NCI-H1092 (cell line): ENCODE measurements around the gene HERC4.
A peak's percentile ranks its signal among the peaks of the same experiment; 100 is the strongest.

ENCODE experiments used
- DNase-seq: peaks from one replicate; lab custom pipeline; 2025; lab: John Stamatoyannopoulos, UW

The HERC4 gene, protein sequence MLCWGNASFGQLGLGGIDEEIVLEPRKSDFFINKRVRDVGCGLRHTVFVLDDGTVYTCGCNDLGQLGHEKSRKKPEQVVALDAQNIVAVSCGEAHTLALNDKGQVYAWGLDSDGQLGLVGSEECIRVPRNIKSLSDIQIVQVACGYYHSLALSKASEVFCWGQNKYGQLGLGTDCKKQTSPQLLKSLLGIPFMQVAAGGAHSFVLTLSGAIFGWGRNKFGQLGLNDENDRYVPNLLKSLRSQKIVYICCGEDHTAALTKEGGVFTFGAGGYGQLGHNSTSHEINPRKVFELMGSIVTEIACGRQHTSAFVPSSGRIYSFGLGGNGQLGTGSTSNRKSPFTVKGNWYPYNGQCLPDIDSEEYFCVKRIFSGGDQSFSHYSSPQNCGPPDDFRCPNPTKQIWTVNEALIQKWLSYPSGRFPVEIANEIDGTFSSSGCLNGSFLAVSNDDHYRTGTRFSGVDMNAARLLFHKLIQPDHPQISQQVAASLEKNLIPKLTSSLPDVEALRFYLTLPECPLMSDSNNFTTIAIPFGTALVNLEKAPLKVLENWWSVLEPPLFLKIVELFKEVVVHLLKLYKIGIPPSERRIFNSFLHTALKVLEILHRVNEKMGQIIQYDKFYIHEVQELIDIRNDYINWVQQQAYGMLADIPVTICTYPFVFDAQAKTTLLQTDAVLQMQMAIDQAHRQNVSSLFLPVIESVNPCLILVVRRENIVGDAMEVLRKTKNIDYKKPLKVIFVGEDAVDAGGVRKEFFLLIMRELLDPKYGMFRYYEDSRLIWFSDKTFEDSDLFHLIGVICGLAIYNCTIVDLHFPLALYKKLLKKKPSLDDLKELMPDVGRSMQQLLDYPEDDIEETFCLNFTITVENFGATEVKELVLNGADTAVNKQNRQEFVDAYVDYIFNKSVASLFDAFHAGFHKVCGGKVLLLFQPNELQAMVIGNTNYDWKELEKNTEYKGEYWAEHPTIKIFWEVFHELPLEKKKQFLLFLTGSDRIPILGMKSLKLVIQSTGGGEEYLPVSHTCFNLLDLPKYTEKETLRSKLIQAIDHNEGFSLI

DNA sequence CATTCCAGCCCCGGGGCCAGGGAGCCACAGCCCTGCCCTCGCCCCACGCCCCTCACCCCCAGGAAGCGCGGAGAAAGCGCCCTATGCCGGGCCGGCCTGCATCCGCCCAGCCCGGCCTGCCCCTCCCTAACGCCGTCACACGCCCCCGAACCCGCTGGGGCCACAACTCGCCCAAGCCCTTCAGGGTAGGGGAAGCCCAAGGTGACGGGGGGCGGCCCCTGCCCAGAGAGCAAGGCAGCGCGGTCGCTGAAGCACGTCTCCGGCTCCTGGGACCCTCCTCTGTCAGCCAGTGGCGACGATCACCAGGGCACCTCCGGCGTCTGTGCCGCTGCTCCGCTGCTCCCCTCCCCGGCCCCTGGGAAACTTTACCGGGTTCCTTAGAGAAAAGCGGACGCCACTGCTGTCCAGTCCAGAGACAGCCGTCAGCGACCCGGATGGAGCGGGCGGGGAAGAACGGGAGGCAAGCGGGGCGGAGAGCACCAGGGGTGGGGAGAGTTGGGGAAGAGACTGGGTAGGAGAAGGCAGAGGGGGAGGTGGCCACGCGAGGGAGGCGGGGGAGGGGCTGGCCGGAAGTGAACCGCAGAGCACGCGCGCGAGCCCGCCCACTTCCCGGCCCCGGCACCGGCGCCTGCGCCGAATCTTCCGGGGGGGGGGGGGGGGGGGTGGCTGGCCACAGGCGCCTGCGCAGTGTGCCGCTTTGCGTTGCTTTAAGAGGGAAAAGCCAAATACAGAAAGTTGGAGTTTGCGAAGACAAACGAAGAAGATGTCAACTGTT, at the start of gene HERC4:
Gene HERC4, minus strand, starts transcription at position 509 of the 775 bp plus-strand sequence. CDS start 2,175 bp downstream, outside the sequence.
- DNase-seq = peak; percentile 81

DNA sequence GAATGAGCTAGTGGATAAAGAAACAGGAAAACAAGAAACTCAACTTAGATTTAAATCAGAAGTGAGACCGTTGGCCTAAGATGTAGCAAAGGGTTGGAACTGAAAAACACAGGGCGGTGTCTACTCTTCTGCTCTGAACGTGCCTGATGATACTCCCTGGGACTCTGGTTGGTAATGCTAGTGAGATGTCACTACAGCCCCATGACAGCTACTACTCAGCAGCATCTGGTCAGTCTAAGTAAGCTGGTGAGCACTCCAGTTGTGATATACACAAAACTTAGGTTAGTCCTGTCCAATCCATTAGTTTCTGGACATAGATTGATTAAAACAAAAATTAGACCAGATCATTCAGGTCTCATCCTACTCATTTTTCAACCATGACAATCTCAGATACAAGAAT, 49.6 kb upstream of the HERC4 start:
- DNase-seq = no peak

DNA sequence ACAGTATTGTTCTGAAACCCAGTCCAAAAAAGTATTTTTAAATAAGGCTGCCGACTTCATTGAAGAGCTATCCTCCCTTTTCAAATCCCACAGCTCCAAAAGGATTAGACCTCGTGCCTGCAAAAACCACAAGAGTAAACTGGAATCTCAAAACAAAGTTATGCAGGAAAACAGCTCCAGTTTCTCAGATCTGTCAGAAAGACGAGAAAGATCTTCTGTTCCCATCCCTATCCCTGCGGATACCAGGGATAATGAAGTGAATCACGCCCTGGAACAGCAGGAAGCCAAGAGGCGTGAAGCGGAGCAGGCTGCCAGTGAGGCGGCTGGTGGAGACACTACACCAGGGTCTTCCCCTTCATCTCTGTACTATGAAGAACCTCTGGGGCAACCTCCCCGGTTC, 46.8 kb upstream of the HERC4 start:
- no peak for DNase-seq

DNA sequence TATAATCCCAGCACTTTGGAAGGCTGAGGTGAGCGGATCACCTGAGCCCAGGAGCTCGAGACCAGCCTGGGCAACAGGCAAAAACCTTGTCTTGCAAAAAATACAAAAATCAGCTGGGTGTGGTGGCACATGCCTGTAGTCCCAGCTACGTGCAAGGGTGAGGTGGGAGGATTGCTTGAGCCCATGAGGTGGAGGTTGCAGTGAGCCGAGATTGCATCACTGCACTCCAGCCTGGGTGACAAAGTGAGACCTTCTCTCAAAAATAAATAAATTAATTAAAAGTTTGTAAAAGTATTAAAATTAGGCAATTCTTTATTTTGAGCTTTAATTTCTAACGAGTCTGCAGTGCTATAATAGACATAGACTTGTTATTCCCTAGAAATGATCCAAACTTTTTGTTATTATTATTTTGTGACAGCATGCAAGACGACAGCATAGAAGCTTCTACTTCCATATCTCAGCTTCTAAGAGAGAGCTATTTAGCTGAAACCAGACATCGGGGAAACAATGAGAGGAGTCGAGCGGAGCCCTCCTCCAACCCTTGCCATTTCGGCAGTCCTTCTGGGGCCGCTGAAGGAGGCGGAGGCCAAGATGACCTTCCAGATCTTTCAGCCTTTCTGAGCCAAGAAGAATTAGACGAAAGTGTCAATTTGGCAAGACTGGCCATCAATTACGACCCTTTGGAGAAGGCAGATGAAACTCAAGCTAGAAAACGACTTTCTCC, 46.1 kb upstream of the HERC4 start:
- DNase-seq = no peak

DNA sequence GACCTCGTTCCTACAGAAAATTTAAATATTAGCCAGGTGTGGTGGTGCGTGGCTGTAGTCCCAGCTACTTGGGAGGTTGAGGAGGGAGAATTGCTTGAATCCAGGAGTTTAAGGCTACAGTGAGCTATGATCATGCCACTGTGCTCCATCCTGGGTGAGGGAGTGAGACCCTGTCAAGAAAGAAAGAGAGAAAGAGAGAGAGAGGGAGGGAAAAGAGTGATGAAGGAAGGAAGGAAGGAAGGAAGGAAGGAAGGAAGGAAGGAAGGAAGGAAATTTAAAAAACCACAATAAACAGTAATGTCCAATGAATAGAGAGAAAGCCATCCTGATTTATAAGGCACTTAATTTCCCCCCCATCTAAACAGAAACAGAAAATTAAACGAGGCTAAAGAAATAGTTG, 43.6 kb upstream of the HERC4 start:
- no peak for DNase-seq

DNA sequence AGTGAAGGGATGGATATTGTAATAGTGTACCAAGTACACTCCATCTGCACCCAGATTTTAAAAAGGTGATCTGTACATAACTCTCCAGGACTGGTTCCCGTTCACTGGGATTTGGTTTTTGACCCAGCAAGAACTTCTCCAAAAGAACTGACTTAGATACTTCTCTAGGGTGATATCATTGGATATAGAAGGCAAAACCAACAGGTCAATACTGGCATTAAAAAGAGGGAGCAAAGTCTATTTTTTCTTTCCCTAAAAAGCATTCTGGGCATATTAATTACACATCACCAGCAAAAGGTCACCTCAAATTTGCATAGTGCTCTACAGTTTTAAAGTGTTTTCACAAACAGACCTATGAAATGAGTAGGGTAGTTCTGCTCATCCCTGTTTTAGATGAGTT, 37.8 kb upstream of the HERC4 start:
- DNase-seq = no peak

DNA sequence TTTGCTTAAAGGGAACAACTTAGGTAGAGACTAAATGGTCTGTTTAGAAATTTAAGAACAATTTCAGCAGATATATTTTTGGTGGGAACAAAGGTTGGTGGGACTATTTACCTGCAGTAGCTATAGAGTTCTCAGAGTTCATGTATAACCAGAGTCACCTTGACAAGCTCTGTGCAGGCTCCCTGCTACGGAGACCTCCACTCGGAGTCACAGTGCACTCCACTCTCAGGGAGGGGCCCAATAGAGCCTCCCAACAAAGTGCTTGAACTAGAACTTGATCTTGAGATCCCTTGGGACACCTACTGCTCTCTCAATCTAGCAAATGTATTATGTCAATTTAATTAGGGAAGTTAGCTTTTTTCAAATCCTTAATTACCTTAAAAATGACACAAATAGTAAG, 36.5 kb upstream of the HERC4 start:
- no peak for DNase-seq

DNA sequence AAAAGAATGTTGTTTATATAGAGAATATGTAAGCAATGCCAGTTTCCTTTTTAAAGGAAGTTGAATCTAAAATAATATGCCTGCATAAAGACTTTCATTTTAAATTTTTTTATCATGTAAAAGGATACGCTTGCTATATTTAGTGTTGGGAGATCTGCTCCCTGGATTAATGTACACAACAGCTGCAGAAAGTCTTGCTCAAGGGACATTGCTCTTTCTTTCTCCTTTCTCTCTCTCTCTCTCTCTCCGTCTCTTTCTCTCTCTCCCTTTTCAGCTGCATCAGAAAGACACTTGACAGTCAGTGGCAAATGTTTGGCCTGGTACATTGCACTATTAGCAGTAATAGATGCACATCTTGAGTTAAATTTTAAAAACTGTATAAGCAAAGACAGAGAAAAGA, 34.9 kb upstream of the HERC4 start:
- no peak for DNase-seq

DNA sequence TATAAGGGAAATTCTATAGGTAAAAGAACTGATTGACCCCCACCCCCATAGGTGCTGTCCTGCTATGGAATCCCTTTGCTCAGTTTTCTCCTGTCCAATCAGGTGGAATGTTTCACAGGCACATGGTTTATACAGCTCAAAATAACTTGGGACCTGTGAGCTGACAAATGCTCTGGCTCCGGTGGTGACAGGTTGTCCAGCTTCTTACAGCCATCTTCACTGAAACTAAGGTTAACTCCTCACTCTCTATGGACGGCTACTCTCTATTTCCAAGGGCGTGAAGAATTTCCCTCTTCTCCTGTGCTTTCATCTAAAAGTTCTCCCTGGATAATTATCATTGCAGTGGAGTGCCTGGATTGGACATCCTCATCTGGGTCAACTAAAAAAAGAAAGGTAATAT, 34.2 kb upstream of the HERC4 start, which contains the start of gene MYPN:
Gene MYPN, plus strand, starts transcription at position 158 of the 400 bp plus-strand sequence. CDS start 11,951 bp downstream, outside the sequence.
- no peak for DNase-seq

DNA sequence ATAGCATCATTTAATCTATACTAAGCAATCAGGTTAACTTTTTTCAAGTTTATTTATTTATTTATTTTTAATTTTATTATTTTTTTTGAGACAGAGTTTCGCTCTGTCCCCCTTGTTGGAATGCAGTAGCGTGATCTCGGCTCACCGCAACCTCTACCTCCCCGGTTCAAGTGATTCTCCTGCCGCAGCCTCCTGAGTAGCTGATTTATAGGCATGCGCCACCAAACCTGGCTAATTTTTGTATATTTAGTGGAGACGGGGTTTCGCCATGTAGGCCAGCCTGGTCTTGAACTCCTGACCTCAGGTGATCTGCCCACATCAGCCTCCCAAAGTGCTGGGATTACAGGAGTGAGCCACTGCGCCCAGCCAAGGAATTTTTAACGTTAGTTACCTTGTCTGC, 33.6 kb upstream of the HERC4 start:
- no peak for DNase-seq

DNA sequence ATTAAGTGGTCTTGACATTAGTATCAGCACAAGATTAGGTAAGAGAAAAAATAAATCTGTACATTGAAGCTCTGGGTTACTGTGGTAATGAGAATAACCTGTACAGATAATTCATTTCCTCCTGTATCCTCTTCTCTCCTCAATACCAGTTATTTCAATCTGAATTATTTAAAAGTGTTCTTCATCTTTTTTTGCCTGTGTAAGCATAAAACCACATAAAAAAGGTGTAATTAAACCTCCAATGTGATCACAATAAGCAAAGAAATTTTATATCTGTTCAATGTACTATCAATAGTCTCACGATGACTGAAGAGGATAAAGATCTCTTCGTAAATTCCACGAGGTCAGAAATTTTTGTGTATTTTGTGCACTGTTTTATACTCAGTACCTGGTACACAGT, 33.0 kb upstream of the HERC4 start:
- no peak for DNase-seq

DNA sequence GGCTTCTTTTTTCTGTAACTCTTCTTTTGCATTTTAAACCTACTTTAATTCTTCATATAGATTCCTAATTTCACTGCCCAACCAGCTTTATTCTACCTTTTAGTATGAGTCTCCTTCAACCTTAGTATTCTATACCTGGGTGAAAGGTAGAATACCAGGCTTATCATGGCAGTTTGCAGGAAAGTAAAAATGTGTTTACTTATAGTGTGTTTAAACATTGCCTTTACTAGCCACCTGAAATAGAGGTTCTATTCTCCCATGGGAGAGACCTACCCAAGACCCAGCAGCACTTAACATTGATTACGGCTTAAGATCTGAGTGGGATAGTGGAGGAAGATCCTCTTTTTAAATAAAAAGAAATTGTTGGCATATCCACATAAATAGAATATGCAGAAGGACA, 32.6 kb upstream of the HERC4 start:
- no peak for DNase-seq

DNA sequence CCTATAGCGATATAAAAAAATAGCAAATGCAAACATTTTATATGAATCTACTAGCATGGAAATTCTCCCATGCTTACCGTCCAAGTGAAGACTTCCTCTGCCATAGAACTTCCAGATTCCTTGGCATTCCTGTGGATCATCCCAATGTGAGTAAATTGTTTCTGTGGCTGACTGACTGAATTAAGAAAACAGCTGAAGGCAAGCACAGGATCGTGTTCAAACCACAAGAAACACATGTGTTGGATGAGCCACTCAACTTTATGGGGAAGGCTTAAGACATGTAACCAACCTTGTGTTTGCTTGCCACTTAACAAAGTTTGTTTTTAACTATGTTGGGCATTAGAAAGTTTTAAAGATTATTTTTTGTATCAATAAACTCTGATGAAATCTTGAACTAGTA, 31.6 kb upstream of the HERC4 start:
- DNase-seq = no peak

DNA sequence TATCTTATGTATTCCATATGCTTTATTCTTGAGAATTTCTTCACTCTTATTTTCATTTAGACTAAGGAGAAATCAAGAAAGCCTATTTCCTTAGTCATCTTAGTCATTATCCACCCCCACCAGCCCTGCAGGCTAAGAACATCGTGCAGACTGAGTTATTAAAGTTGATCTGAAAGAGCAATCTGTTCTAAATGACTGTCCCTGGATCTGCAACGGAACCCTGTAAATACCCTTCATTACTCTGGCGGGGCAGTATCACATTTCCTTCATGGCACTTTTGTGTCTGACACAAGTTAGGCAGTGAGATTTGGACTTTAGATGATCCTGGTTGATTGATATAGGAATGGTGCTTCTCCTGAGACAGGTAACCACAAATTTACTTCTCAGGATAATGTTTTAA, 30.7 kb upstream of the HERC4 start:
- DNase-seq = no peak

DNA sequence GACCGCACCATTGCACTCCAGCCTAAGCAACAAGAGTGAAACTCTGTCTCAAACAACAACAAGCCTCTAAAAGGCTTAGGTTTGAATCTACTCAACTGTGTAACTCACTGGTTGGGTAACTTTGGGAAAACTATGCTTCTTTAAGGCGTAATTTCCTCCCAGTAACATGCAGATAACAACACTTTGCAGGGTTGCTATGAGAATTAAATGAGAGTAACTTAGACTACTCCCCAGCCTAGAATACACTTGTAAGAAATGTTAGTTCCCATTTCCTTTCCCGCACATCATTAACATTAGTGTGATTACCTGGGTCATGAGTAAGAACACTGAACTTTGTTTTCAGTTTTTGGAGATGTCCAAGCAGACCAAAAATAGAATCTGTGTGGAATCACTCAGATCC, 28.8 kb upstream of the HERC4 start:
- DNase-seq = no peak

DNA sequence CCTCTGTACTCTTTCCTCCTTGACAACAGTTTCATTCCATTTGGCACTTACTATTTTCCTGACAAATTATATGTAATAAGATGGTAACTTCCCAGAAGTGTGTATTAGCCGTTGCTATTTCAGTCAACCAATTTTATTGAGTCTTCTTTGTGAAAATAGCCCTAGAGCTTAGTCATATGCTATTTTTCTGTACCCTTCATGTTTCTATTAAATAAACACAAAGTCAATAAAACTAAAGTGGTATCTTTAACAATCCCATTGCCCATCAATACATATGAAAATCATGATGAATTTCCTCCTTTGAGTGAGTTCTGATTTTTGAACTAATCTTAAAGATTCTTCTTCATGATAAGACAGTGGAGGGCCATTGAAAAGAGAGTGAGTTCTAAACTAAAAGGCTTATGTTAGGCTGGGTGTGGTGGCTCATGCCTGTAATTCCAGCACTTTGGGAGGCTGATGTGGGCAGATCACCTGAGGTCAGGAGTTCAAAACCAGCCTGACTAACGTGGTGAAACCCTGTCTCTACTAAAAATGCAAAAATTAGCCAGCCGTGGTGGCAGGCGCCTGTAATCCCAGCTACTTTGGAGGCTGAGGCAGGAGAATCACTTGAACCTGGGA, 28.3 kb upstream of the HERC4 start:
- no peak for DNase-seq

DNA sequence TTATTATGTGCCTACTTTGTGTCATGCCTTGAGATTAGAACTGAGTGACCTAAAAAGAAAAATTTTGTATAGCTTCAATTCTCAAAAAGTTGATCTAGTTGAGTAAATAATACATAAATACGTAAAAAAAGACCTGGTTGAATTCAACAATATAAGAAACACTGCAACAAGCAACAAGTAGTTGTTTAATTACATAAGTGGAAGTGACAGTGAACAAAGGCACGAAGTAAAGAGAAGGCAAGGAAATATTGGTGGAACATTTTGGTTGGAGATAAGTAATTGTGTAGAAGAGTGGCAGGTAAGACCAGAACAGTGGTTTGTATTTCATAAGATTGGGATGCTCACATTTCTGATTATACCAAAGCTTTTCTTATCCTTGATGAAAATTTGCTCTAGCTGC, 26.0 kb upstream of the HERC4 start:
- no peak for DNase-seq

DNA sequence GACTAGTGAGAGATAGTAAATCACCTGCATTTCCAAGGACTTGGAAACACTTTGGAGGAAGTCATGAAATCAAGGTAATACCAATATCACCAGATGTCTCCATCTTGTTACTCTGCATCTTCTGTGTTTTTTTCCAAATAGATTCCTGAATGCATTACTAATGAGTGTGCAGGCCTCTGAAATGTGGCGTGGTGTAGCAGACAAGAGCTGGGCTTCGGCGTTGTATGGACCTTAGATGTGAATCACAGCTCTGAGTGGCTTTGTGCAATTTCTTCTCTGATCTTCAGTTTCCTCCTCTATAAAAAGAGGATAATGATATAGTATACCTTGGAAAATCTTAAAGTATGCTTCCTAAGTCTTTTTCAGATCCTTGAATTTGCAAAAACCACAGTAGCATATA, 24.7 kb upstream of the HERC4 start:
- no peak for DNase-seq

DNA sequence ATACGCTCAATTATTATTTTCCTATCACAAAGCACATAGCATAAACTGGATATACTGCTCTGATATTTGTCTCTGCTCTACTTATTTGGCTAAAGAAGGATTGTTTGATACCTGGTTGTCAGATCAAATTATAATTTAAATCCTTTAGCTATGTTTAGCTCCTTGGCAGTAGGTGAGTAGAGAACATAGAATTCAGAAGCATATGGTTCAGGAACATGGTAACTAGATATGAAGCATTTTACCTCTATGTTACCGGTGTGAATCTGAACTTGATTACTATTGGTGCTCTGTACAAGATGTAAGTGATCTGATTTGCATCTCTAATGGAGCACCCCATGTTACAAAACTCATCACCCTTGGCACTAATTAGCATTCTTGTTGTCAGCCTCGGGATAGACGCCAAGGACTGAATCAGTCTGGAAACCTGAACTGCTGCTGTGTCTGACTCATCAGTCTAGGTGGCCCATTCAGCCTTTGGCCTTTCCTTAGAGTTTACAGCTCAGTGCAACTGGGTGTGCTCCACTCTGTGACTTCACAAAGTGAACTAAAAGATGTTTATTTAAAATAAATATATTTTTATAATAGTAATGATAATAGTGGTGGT, 21.9 kb upstream of the HERC4 start:
- no peak for DNase-seq

DNA sequence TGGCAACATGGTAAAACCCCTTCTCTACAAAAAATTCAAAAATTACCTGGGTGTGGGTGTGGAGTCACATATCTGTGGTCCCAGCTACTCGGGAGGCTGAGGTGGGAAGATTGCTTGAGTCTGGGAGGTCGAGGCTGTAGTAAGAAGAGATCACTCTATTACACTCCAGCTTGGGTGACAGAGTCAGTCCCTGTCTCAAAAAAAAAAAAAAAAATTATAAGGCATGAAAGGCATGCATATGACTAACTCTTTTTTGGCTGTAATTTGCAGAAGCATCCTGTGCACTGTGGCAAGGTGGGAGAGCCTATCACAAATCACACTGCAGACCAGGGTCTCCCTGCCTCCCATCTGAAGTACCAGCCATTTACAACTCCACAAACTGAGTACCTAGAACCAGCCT, 20.1 kb upstream of the HERC4 start:
- DNase-seq = no peak
